ENCODE measurements around the gene HK1.

The HK1 gene

DNA sequence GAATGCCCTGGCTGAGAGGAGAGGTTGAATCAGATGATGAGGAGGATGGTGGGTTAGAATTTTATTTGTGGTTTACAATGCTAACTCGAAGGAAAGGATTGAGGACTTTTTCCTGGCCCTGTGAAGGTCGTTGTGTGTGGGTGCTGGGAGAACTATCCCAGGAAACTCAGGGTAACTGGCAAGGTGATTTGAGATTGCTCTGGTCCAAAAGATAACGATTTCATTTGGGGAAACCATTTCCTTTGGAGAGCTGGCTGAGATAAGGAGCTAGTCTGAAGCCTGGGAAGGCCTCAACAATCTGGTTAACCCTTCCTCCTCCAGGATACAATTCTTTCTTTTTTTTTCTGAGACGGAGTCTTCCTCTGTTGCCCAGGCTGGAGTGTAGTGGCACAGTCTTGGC lies 33.0 kb downstream of the HK1 start:
- Histone ChIP-seq H3K27me3 (ENCODE audit: control insufficient read depth in 1 of 2, insufficient read depth in 2 of 2, low read length in 2 of 2) (no peaks in the 10 kb centered on the region), H3K27ac (ENCODE audit: low read length) (no peak overlapping the region), H3K9ac (ENCODE audit: low read length in 2 of 2) (no peak overlapping the region), H3K4me3 (ENCODE audit: low read length in 2 of 2) (no peak overlapping the region), H3K36me3 (ENCODE audit: control insufficient read depth in 2 of 2, insufficient read depth in 2 of 2, low read length in 2 of 2) (no peaks in the 10 kb centered on the region), H3K9me3 (ENCODE audit: control insufficient read depth in 2 of 2, low read length in 2 of 2) (no peaks in the 10 kb centered on the region), H3K4me1 (ENCODE audit: control insufficient read depth, insufficient read depth, low read length) (peaks cover under 1% of the 10 kb centered on the region)

DNA sequence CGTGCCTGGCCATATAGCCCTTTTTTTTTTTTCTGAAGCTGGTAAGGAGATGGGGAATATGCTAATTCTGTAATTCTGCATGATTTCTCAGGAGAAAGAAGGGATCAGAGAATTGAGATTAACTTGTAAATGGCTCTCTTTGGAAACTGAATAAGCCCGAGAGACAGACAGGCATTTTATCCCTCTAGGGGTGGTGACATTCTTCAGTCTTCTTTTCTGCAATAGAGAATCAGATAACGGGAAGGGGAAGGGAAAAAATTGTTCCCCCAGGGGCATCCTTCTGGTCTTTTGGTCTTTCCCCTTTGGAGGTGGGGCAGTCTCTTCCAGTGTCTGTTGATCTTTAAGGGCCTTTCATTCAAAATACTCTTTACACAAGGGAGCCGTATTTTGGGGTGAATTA lies 34.2 kb downstream of the HK1 start:
- no peaks in the 10 kb centered on the region for H3K27me3 ChIP-seq (ENCODE audit: control insufficient read depth in 1 of 2, insufficient read depth in 2 of 2, low read length in 2 of 2)
- no peaks in the 10 kb centered on the region for H3K36me3 ChIP-seq (ENCODE audit: control insufficient read depth in 2 of 2, insufficient read depth in 2 of 2, low read length in 2 of 2)
- no peak overlapping the region for H3K9ac ChIP-seq (ENCODE audit: low read length in 2 of 2)
- no peak overlapping the region for H3K4me3 ChIP-seq (ENCODE audit: low read length in 2 of 2)
- H3K4me1 ChIP-seq (ENCODE audit: control insufficient read depth, insufficient read depth, low read length): peaks cover 5% of the 10 kb centered on the region
- no peaks in the 10 kb centered on the region for H3K9me3 ChIP-seq (ENCODE audit: control insufficient read depth in 2 of 2, low read length in 2 of 2)
- H3K27ac ChIP-seq (ENCODE audit: low read length): no peak overlapping the region

DNA sequence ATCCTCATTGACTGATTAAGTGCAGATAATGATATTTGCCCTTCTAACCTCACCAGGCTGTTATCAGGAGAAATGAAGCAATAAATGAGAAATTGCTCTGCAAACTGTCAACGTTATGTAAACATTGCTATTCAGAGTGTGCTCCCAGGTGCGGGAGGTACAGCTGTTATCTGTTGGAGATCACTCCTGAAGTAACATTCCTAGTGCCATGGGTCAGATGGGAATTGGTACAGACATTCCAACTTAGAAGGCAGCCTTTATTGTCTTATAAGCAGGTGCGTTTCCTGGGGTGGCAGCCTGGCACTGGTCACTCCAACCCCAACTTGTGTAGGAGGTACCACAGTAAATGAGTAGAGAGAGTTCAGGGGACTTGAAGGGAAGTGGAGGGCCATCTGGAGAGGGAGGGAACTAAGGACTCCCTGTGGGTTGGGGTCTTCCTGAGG lies 36.8 kb downstream of the HK1 start:
- H3K4me1 ChIP-seq (ENCODE audit: control insufficient read depth, insufficient read depth, low read length): peaks cover 20% of the 10 kb centered on the region
- H3K9ac ChIP-seq (ENCODE audit: low read length in 2 of 2): no peak overlapping the region
- no peaks in the 10 kb centered on the region for H3K36me3 ChIP-seq (ENCODE audit: control insufficient read depth in 2 of 2, insufficient read depth in 2 of 2, low read length in 2 of 2)
- no peak overlapping the region for H3K27ac ChIP-seq (ENCODE audit: low read length)
- H3K4me3 ChIP-seq (ENCODE audit: low read length in 2 of 2): no peak overlapping the region
- no peaks in the 10 kb centered on the region for H3K9me3 ChIP-seq (ENCODE audit: control insufficient read depth in 2 of 2, low read length in 2 of 2)
- H3K27me3 ChIP-seq (ENCODE audit: control insufficient read depth in 1 of 2, insufficient read depth in 2 of 2, low read length in 2 of 2): no peaks in the 10 kb centered on the region

DNA sequence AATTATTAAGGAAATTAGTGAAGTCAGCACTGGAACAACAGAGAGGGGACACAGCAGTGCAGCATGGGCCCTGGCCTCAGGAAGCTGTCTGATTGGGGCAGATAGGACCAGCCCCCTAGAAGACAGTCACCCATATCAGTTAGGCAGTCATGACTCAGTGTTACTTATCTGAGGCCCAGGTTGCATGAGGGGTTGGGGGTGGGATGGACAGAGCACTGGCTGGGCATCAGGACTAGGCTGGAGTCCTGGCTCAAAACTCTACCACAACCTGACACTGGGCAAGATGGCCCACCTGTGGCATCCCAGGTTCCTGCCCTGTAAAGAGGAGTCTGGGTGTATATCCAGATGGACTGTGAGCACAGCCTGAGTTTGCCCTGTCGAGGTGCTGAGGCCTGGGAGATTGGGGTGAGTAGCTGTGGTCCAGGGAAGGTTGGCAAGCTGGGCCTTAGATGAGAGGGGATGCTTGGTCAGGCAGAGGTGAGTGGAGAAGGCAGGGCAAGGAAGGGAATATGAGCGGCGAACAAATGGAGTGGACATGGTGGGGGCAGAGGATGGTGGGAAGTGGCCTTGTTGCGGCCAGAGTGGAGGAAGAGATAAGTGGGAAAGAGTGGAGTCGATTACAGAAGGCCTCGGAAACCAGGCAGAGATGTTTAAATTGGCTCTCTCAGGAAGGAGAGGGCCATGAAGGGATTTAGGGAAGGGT lies 37.5 kb downstream of the HK1 start:
- peaks cover 27% of the 10 kb centered on the region for H3K4me1 ChIP-seq (ENCODE audit: control insufficient read depth, insufficient read depth, low read length)
- H3K9me3 ChIP-seq (ENCODE audit: control insufficient read depth in 2 of 2, low read length in 2 of 2): no peaks in the 10 kb centered on the region
- no peak overlapping the region for H3K4me3 ChIP-seq (ENCODE audit: low read length in 2 of 2)
- H3K27ac ChIP-seq (ENCODE audit: low read length): no peak overlapping the region
- H3K36me3 ChIP-seq (ENCODE audit: control insufficient read depth in 2 of 2, insufficient read depth in 2 of 2, low read length in 2 of 2): no peaks in the 10 kb centered on the region
- H3K27me3 ChIP-seq (ENCODE audit: control insufficient read depth in 1 of 2, insufficient read depth in 2 of 2, low read length in 2 of 2): no peaks in the 10 kb centered on the region
- no peak overlapping the region for H3K9ac ChIP-seq (ENCODE audit: low read length in 2 of 2)

DNA sequence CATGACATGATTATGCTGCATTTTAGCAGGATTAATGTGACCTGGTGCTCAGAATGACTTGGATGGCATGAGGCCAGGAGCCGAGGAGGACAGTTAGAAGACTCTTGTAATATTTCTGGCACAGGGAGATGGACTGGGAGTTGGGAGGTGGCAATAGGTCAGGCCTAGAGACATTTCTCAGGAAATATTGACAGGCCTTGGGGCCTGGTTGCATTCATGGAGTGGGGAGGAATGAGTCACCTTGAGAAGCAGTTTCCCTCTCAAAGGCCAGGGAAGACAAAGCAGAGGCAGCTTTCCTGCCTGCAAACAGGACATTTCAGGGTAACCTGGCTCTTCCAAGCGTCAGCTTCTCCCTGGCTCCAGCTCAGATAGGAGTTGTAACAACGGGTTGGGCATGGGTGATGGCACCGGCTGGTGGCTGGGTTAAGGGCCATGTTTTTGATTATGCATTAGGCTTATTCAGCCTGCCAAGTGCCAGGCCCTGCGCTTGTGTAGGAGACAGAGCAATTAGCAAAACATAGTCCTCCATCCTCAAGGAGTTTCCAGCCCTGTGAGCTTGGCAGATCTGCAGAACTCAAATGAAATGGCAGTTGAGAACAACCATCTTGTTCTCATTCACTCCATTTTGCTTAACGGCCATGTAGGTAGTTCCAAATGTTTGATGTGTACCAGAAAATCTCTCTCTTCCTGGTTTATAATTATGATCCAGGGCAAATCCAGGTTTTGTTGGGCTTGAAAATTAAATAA lies 38.2 kb downstream of the HK1 start:
- Histone ChIP-seq H3K27ac (ENCODE audit: low read length) (peak overlapping the region; percentile 49), H3K27me3 (ENCODE audit: control insufficient read depth in 1 of 2, insufficient read depth in 2 of 2, low read length in 2 of 2) (no peaks in the 10 kb centered on the region), H3K4me1 (ENCODE audit: control insufficient read depth, insufficient read depth, low read length) (peaks cover 33% of the 10 kb centered on the region), H3K36me3 (ENCODE audit: control insufficient read depth in 2 of 2, insufficient read depth in 2 of 2, low read length in 2 of 2) (peaks cover 0 to 2% of the 10 kb centered on the region in 2 donors), H3K9me3 (ENCODE audit: control insufficient read depth in 2 of 2, low read length in 2 of 2) (no peaks in the 10 kb centered on the region), H3K9ac (ENCODE audit: low read length in 2 of 2) (no peak overlapping the region), H3K4me3 (ENCODE audit: low read length in 2 of 2) (no peak overlapping the region)

DNA sequence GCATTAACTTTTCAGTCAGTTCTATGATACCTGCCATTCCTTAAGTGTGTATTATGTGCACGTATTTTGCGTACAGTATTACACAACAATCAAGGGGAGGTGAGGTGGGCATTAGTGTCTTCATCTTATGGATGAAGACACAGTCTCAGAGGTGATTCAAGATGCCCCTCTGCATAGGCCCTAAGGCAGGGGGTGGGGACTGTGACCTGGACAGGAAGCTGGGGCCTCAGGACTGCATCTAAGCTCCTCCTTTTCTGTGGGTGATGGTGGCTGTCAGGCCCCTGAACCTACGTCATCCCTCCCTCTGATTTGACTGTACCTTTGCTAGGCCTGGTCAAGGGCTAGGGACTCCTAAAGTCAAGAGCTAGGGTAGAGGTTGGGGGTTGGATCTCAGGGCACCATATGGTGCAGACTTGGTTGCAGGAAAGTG lies 38.9 kb downstream of the HK1 start:
- Histone ChIP-seq H3K4me3 (ENCODE audit: low read length in 2 of 2) (no peak overlapping the region), H3K27me3 (ENCODE audit: control insufficient read depth in 1 of 2, insufficient read depth in 2 of 2, low read length in 2 of 2) (no peaks in the 10 kb centered on the region), H3K9me3 (ENCODE audit: control insufficient read depth in 2 of 2, low read length in 2 of 2) (no peaks in the 10 kb centered on the region), H3K4me1 (ENCODE audit: control insufficient read depth, insufficient read depth, low read length) (peaks cover 37% of the 10 kb centered on the region), H3K27ac (ENCODE audit: low read length) (peak overlapping the region; percentile 62), H3K9ac (ENCODE audit: low read length in 2 of 2) (no peak overlapping the region), H3K36me3 (ENCODE audit: control insufficient read depth in 2 of 2, insufficient read depth in 2 of 2, low read length in 2 of 2) (peaks cover 0 to 2% of the 10 kb centered on the region in 2 donors)

DNA sequence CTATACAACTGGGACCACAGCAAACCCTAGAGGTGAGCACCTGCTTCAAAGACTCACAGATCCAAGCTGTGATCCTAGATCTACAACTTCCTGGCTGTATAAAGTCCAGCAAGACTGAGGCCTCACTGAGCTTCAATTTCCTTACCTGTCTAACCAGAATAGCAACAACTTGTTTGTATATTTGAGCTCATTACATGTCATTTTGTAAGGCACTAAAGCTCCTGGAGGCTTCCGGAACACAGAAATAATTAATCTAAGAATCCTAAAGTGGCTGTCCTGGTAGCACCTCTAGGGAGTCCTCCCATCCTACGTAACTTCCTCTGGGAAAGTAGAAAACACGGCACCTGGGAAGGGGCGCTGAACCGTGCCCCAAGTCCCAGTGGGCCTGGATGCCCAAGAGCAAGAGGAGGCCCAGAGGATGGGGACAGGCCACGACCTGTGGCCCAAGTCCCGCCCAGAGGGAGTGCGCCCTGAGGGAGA lies 39.4 kb downstream of the HK1 start:
- no peaks in the 10 kb centered on the region for H3K9me3 ChIP-seq (ENCODE audit: control insufficient read depth in 2 of 2, low read length in 2 of 2)
- H3K36me3 ChIP-seq (ENCODE audit: control insufficient read depth in 2 of 2, insufficient read depth in 2 of 2, low read length in 2 of 2): peaks cover 0 to 2% of the 10 kb centered on the region in 2 donors
- peaks cover 37% of the 10 kb centered on the region for H3K4me1 ChIP-seq (ENCODE audit: control insufficient read depth, insufficient read depth, low read length)
- H3K27me3 ChIP-seq (ENCODE audit: control insufficient read depth in 1 of 2, insufficient read depth in 2 of 2, low read length in 2 of 2): no peaks in the 10 kb centered on the region
- peak overlapping the region; percentile 42 to 46 for H3K9ac ChIP-seq (ENCODE audit: low read length in 2 of 2)
- peak overlapping the region; percentile 62 for H3K27ac ChIP-seq (ENCODE audit: low read length)
- peak overlapping the region; percentile 54 to 98 for H3K4me3 ChIP-seq (ENCODE audit: low read length in 2 of 2)

DNA sequence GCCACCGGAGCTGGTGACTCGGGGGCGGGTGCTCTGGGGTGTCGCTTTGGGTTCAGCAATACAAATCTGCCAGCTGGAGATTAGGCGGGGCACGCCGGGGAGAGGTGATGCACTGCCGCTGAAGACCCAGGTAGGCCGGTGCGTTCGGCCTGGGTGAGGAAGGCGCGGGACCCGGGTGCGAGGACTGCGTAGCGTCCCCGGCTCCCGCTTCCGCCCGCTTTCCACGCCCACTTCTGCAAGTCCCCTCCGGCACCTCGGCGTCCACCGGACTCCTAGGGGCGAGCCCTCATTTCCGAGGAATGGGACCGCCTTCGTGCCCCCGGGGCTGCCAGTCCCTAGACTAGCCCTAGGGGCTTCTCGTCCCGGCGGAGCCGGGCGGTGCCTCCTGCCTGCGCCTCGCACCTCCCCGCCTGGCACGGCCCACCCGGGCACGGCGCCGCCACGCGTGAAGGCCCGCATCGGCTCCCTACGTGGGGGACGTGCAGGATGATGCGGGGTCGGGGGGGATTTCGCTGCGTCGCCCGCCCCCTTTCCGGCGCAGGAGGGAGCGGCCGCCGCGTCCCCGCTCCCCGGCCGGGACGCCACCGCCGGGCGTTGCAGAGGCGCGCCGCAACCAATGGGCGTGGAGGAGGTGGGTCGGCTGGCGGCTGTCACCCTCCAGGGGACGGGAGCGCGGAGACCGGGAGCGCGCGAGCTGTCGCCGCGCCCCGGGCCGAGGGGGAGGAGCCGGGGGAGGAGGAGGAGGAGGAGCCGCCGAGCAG lies 40.0 kb downstream of the HK1 start:
- H3K9ac ChIP-seq (ENCODE audit: low read length in 2 of 2): peak overlapping the region; percentile 71 to 90
- H3K36me3 ChIP-seq (ENCODE audit: control insufficient read depth in 2 of 2, insufficient read depth in 2 of 2, low read length in 2 of 2): peaks cover 0 to 2% of the 10 kb centered on the region in 2 donors
- H3K4me1 ChIP-seq (ENCODE audit: control insufficient read depth, insufficient read depth, low read length): peaks cover 37% of the 10 kb centered on the region
- no peaks in the 10 kb centered on the region for H3K9me3 ChIP-seq (ENCODE audit: control insufficient read depth in 2 of 2, low read length in 2 of 2)
- peak overlapping the region; percentile 74 to 98 for H3K4me3 ChIP-seq (ENCODE audit: low read length in 2 of 2)
- no peaks in the 10 kb centered on the region for H3K27me3 ChIP-seq (ENCODE audit: control insufficient read depth in 1 of 2, insufficient read depth in 2 of 2, low read length in 2 of 2)
- H3K27ac ChIP-seq (ENCODE audit: low read length): peak overlapping the region; percentile 85

DNA sequence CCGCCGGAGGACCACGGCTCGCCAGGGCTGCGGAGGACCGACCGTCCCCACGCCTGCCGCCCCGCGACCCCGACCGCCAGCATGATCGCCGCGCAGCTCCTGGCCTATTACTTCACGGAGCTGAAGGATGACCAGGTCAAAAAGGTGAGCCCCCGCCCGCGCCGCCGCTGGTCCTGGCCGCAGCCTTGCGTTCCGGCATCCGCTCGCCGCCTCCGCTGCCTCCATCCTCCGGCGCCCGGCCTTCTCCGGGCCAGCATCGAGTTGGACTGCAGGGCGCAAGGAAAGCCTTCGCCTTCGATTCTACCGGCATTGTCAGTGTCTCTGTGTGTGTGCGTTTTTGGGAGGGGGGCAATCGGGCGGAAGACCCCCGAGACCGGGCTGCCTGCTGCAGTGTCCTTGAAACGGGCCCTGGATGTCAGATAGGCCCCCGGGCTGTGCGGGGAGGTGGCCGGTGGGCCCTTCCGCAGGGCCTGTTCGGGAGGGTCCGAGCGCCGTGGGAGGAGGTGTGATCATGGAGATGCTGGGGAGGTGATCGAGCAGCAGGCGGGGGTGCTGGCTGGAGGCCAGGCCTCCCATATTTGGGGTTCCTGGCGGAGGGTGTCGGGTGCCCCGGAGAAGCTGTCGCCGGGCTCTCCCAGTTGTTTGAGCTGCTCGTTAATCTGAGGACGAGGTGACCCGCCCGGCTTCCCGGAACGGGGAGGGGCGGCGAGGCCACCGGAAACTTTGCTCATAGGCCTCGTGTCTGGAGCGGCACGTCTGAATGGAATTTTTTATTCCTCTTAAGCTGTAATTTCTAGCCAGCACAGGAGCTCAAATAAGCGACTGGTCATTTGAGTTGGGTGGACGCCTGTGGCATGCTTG lies 40.8 kb downstream of the HK1 start:
- Histone ChIP-seq H3K36me3 (ENCODE audit: control insufficient read depth in 2 of 2, insufficient read depth in 2 of 2, low read length in 2 of 2) (peaks cover 0 to 2% of the 10 kb centered on the region in 2 donors), H3K9ac (ENCODE audit: low read length in 2 of 2) (peak overlapping the region; percentile 81 to 90), H3K4me1 (ENCODE audit: control insufficient read depth, insufficient read depth, low read length) (peaks cover 41% of the 10 kb centered on the region), H3K27me3 (ENCODE audit: control insufficient read depth in 1 of 2, insufficient read depth in 2 of 2, low read length in 2 of 2) (no peaks in the 10 kb centered on the region), H3K9me3 (ENCODE audit: control insufficient read depth in 2 of 2, low read length in 2 of 2) (no peaks in the 10 kb centered on the region), H3K27ac (ENCODE audit: low read length) (peak overlapping the region; percentile 85), H3K4me3 (ENCODE audit: low read length in 2 of 2) (peak overlapping the region; percentile 74 to 98)

DNA sequence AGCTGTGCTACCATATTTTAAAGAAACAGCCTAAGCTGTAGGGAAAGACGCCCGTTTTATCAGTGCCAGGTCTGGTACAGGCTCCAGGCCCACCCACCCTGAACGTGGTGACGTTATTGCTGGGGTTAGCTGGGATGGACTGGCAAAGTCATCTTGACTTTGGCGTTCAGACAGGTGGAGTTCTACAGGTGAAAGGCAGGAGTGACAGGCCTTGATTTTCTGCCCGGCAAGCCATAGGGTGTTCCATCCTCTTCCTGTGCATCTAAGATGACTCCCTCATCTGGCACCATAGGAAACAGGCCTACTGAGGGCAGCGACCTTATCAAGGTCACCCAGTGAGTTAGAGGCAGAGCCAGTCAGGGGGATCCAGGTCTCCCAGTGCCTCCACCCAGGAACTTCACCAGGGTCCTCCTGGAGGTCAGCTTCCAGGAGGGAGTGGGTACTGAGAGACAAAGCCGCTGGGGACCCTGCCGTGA lies 41.6 kb downstream of the HK1 start:
- no peaks in the 10 kb centered on the region for H3K27me3 ChIP-seq (ENCODE audit: control insufficient read depth in 1 of 2, insufficient read depth in 2 of 2, low read length in 2 of 2)
- peak overlapping the region; percentile 81 to 90 for H3K9ac ChIP-seq (ENCODE audit: low read length in 2 of 2)
- peak overlapping the region; percentile 85 for H3K27ac ChIP-seq (ENCODE audit: low read length)
- peaks cover 0 to 2% of the 10 kb centered on the region in 2 donors for H3K36me3 ChIP-seq (ENCODE audit: control insufficient read depth in 2 of 2, insufficient read depth in 2 of 2, low read length in 2 of 2)
- peaks cover 41% of the 10 kb centered on the region for H3K4me1 ChIP-seq (ENCODE audit: control insufficient read depth, insufficient read depth, low read length)
- H3K4me3 ChIP-seq (ENCODE audit: low read length in 2 of 2): peak overlapping the region; percentile 74 to 98
- no peaks in the 10 kb centered on the region for H3K9me3 ChIP-seq (ENCODE audit: control insufficient read depth in 2 of 2, low read length in 2 of 2)
